Fibroblast of pulmonary artery (primary cell): ENCODE results near the gene TIMMDC1.

ENCODE experiments used
- DNase-seq: peaks from one replicate; pipeline ENCODE4 v3.0.0-alpha.2; 2010; ENCODE audit warnings: low read depth
- H3K4me3 ChIP-seq: replicated peaks from 2 replicates; pipeline ENCODE4 v1.5.1; 2011; ENCODE audit warnings: low read depth, mild to moderate bottlenecking, control low read depth, low read length, moderate library complexity
- CTCF ChIP-seq: IDR thresholded peaks from 2 replicates; pipeline ENCODE4 v1.5.1; 2011; ENCODE audit warnings: mild to moderate bottlenecking, control low read depth, low read length, inconsistent platforms; ENCODE audit errors: missing control alignments

TIMMDC1 gene

GRCh38 chr3:119508172-119508845 lies 10.0 kb downstream of the TIMMDC1 start:
- TF ChIP-seq CTCF: no peak
- DNase-seq: no peak
- no peak overlapping the region for H3K4me3 ChIP-seq

DNA sequence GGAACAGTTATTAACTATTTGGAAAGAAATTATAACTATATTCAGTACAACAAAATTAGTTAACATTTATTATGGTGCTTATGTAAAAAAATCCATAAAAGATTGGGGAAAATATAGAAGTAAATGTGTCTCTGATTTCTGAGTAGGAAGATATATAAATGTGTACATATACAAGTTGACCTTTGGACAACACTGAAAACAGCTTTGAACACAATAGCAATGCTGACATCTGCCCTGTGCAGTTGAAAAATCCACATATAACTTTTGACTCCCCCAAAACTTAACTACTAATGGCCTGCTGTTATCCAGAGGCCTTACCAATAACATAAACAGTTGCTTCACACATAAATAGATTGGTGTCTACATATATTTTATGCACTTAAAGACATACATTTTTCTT lies 12.3 kb downstream of the TIMMDC1 start:
- TF ChIP-seq CTCF: no peak
- no peak overlapping the region for H3K4me3 ChIP-seq
- DNase-seq: no peak

DNA sequence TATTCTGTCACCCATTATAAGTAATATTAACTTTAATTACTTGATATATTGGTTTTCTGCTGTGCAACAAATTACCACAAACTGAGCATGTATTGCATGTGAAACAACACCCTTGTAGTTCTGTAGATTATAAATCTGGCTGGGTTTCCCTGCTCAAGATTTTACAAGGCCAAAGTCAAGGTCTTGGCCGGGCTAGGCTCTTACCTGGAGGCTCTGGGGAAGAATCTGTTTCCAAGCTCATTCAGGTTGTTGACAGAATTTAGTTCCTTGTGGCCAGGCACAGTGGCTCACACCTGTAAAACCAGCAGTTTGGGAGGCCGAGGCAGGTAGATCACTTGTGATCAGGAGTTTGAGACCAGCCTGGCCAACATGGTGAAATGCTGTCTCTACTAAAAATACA lies 16.3 kb downstream of the TIMMDC1 start:
- no peak for TF ChIP-seq CTCF
- no peak overlapping the region for H3K4me3 ChIP-seq
- no peak for DNase-seq

- H3K4me3 ChIP-seq: no peak overlapping the region
- TF ChIP-seq CTCF: no peak
Measured at GRCh38 chr3:119517112-119517511, 18.8 kb downstream of the TIMMDC1 start.

DNA sequence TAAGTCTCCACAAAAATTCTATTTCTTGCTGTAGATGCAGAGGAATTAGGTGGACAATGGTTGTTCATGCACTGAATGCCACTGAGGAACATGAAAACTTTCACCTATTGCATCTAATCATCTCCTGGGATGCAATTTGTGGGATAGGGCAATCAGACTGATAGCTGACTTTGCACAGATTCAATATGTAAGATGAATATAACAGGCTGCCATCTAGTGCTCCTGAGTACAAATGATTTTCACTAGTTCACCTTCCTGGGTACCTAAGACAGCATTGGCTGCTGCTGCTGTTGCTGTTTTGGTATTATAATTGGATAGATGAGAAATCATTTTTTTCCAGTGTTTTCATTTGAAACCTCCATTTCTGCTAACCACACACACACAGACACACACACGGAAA lies 19.7 kb downstream of the TIMMDC1 start:
- DNase-seq: no peak
- H3K4me3 ChIP-seq: no peak overlapping the region
- TF ChIP-seq CTCF: no peak

More at GRCh38 chr3:119517112-119517511, 18.8 kb downstream of the TIMMDC1 start:
- DNase-seq: no peak

GRCh38 chr3:119524931-119525662 lies 26.8 kb downstream of the TIMMDC1 start:
- no peak overlapping the region for H3K4me3 ChIP-seq
- peak; percentile 47 for DNase-seq
- peak; percentile 56 for TF ChIP-seq CTCF
